ENCODE data around the gene SPA17. TPM values are rescaled to one million over a fixed set of nuclear protein-coding genes. Genes with fewer than 3 reads are reported as not detected.

Gene SPA17
- total and polyA plus RNA-seq, 2 of the 8 experiments (the other 6 are each of a cell fraction or from before 2014, with no cell fraction given) = 3.7 to 5.2 TPM

DNA sequence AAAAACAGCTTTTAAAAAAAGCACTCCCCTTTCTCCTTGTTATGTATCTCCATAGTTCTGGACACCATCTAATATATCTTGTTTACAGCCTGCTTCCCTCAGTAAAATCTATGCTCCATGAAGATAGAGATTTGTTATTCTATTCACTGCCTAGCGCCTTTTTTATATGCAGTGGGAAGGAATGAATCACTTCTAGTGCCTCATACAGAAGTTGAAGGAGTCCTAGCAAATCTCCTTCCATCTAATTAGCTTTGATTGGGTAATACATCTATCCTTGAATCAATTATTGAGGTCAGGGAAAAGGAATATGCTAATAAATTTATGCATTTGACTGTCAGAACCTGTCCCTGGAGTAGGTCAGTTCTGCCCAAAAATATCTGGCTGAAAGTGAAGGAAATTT lies 25.8 kb downstream of the SPA17 start:
- no peak overlapping the region for H2AFZ ChIP-seq (ENCODE audit: low read length)
- no peaks in the 10 kb centered on the region for H3K36me3 ChIP-seq (ENCODE audit: control insufficient read depth in 2 of 4, insufficient read depth in 4 of 4, low read length in 3 of 4)
- no peak overlapping the region for H4K5ac ChIP-seq (ENCODE audit: insufficient read length, low read depth, low read length)
- peaks cover 0 to 4% (median 0%) of the 10 kb centered on the region in 4 experiments; a peak in 1 of 7 replicates for H3K27me3 ChIP-seq (replicated peaks in 1 of 4; ENCODE audit: control insufficient read depth in 3 of 4, extremely low read depth in 1 of 4, insufficient read depth in 3 of 4, low read length in 3 of 4)
- H3K23ac ChIP-seq (ENCODE audit: insufficient read length) = no peak overlapping the region
- H2BK20ac ChIP-seq (ENCODE audit: low read length) = no peak overlapping the region
- no peak overlapping the region for H4K8ac ChIP-seq (ENCODE audit: extremely low read depth, insufficient read depth, low read length)
- H4K20me1 ChIP-seq (replicated peaks in 1 of 2; ENCODE audit: control insufficient read depth in 1 of 2, insufficient read depth in 2 of 2, low read length in 2 of 2) = no peaks in the 10 kb centered on the region
- H3K9ac ChIP-seq (replicated peaks in 1 of 4; ENCODE audit: extremely low read depth in 1 of 4, low read depth in 3 of 4, low read length in 3 of 4) = no peak overlapping the region
- DNase-seq (ENCODE audit: low read depth in 1 of 2, low spot score in 2 of 2) (no peak), FAIRE-seq (no peak)
- no peak overlapping the region for H3K4me2 ChIP-seq (ENCODE audit: insufficient read depth in 1 of 2, low read depth in 2 of 2, low read length in 2 of 2)
- CTCF ChIA-PET (ENCODE audit: partially characterized antibody) = interaction anchor here (1.4 kb wide), 1 partner anchor 138 kb away, joined by 3 read pairs; no protein-coding TSS in a partner anchor
- H2AK5ac ChIP-seq (ENCODE audit: low read depth, low read length) = no peak overlapping the region
- no peaks in the 10 kb centered on the region for H3K23me2 ChIP-seq (ENCODE audit: low read depth, low read length)
- H2BK120ac ChIP-seq (replicated peaks; ENCODE audit: low read depth, low read length) = no peak overlapping the region
- H3K4me1 ChIP-seq (replicated peaks in 1 of 4; ENCODE audit: control insufficient read depth in 3 of 4, insufficient read depth in 4 of 4, low read length in 3 of 4) = peaks cover 0 to 4% (median 1%) of the 10 kb centered on the region in 4 experiments; a peak in 3 of 7 replicates
- 90% methylated on average over 1 of the region's 1 CpG; no CpG with 5 or more reads in 1 of the 2 experiments for WGBS, 2 experiments (ENCODE audit: extremely low coverage in 1 of 2, insufficient coverage in 1 of 2, insufficient read length in 1 of 2, insufficient replicate concordance in 2 of 2, low coverage in 1 of 2, low lambda C conversion rate in 2 of 2, missing lambda C conversion rate in 1 of 2)
- POLR2A ChIA-PET (ENCODE audit: partially characterized antibody) = interaction anchor here (1.4 kb wide), 1 partner anchor 26 kb away, joined by 3 read pairs; no protein-coding TSS in a partner anchor
- H4K91ac ChIP-seq (replicated peaks; ENCODE audit: insufficient read length, low read length) = no peak overlapping the region
- no peak overlapping the region for H3K4ac ChIP-seq (replicated peaks; ENCODE audit: insufficient read length, low read depth, low read length)
- no peaks in the 10 kb centered on the region for H3K79me2 ChIP-seq (ENCODE audit: control insufficient read depth in 1 of 2, insufficient read depth in 2 of 2, low read length in 2 of 2)
- no peak overlapping the region for H2BK15ac ChIP-seq (ENCODE audit: low read length)
- H2BK12ac ChIP-seq (ENCODE audit: low read depth, low read length) = no peak overlapping the region
- no peaks in the 10 kb centered on the region for H3K9me3 ChIP-seq (ENCODE audit: insufficient read depth in 2 of 2, low read depth in 1 of 2, low read length in 1 of 2)
- no peaks in the 10 kb centered on the region for H3K79me1 ChIP-seq (ENCODE audit: low read depth, low read length)
- H3K27ac ChIP-seq (ENCODE audit: low read depth, low read length) = no peak overlapping the region
- no peak overlapping the region for H3K14ac ChIP-seq (ENCODE audit: insufficient read length)
- no peak overlapping the region for H2BK5ac ChIP-seq (ENCODE audit: low read depth, low read length)
- H3K4me3 ChIP-seq (ENCODE audit: extremely low read depth in 1 of 4, insufficient read depth in 2 of 4, low read depth in 3 of 4, low read length in 4 of 4) = no peak overlapping the region
- no peak overlapping the region for H3K18ac ChIP-seq (ENCODE audit: extremely low read depth, low read length)
- no peak overlapping the region for H3K56ac ChIP-seq (replicated peaks; ENCODE audit: insufficient read length, low read depth, low read length)
- TF ChIP-seq KDM4A (IDR thresholded peaks at IDR 0.05; ENCODE audit: low read depth, low read length, severe bottlenecking) = no peak
- TF ChIP-seq ASH2L (IDR thresholded peaks at IDR 0.05; ENCODE audit: low read length) = no peak
- TF ChIP-seq EP300 (IDR thresholded peaks at IDR 0.05; ENCODE audit: borderline replicate concordance in 1 of 2, low read depth in 2 of 2, low read length in 2 of 2) = no peak
- no peak for TF ChIP-seq SP2 (IDR thresholded peaks at IDR 0.05; ENCODE audit: low read length)
- TF ChIP-seq SIRT6 (IDR thresholded peaks at IDR 0.05; ENCODE audit: low read length) = no peak
- no peak for TF ChIP-seq CBX5 (IDR thresholded peaks at IDR 0.05; ENCODE audit: low read depth, low read length)
- TF ChIP-seq SUZ12 (IDR thresholded peaks at IDR 0.05; ENCODE audit: low read length) = no peak
- TF ChIP-seq CHD2 (IDR thresholded peaks at IDR 0.05; ENCODE audit: low read length) = no peak
- TF ChIP-seq HDAC6 (IDR thresholded peaks at IDR 0.05; ENCODE audit: low read depth, low read length) = no peak
- TF ChIP-seq SAP30 (IDR thresholded peaks at IDR 0.05; ENCODE audit: insufficient read depth, insufficient replicate concordance, low read length) = no peak
- no peak for TF ChIP-seq KDM5A (IDR thresholded peaks at IDR 0.05; ENCODE audit: low read length)
- no peak for TF ChIP-seq RNF2 (IDR thresholded peaks at IDR 0.05; ENCODE audit: borderline replicate concordance, low read depth, low read length, missing control alignments, poor library complexity, severe bottlenecking)
- TF ChIP-seq GTF2F1 (IDR thresholded peaks at IDR 0.05; ENCODE audit: borderline replicate concordance, low read depth, low read length) = no peak
- no peak for TF ChIP-seq CBX8 (IDR thresholded peaks at IDR 0.05; ENCODE audit: borderline replicate concordance, low read depth, low read length)
- TF ChIP-seq CEBPB (IDR thresholded peaks at IDR 0.05; ENCODE audit: low read depth, low read length) = no peak

All from H1 (cell line).